EH (cell line): ENCODE measurements around the gene GNAL.
"Not testable (repeated sequence)": the region's sequence is repeated elsewhere in the genome, so short reads cannot be mapped to it uniquely, and the experiment has no call there.

Source experiments
- DNase-seq: peaks from one replicate; pipeline ENCODE4 v3.0.0-alpha.2; 2015; ENCODE audit warnings: low read depth

Gene GNAL

DNA sequence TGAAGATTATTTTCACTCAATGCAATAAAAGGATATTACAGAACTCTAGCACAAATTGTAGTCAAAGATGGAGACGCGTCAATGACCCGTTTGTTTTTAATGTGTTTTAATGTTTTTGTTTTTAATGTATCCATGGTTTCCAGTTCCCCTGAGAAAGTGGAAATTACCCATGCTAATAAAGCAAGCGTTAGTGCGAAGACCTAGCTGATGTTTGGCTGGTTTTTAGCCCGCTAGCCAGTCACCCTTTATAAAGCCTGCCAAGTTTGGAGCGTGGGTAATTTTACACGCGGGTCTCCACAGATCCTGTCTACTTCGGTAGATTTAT lies 161.7 kb downstream of the GNAL start:
- DNase-seq = no peak

DNA sequence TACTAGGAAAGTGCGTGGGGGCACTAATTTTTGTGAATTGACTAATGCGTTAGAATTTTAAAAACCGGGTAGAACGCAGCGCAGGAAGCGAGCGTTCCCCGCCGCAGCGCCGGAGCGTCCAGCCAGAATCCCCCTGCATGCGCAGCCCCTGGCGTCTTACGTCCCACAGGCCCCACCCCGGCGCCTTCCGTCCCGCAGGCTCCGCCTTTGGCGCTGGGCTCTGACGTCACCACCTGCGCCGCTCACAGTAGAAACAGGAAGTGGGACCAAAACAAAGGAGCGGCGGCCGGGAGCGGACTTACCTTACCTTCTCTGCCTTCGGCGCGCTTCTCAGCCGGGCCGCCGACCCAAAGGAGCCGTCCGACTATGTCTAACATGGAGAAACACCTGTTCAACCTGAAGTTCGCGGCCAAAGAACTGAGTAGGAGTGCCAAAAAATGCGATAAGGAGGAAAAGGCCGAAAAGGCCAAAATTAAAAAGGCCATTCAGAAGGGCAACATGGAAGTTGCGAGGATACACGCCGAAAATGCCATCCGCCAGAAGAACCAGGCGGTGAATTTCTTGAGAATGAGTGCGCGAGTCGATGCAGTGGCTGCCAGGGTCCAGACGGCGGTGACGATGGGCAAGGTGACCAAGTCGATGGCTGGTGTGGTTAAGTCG lies 162.2 kb downstream of the GNAL start, which contains the start of gene CHMP1B:
Gene CHMP1B, plus strand, starts transcription at position 268 of the 660 bp plus-strand sequence. Its CDS starts 99 bp downstream, at position 367.
- DNase-seq = peak; percentile 96

GRCh38 chr18:11851806-11852337 lies 162.8 kb downstream of the GNAL start:
- DNase-seq = peak; percentile 61

- not testable (repeated sequence) for DNase-seq
Measured at GRCh38 chr18:11854554-11854953, 165.5 kb downstream of the GNAL start.

DNA sequence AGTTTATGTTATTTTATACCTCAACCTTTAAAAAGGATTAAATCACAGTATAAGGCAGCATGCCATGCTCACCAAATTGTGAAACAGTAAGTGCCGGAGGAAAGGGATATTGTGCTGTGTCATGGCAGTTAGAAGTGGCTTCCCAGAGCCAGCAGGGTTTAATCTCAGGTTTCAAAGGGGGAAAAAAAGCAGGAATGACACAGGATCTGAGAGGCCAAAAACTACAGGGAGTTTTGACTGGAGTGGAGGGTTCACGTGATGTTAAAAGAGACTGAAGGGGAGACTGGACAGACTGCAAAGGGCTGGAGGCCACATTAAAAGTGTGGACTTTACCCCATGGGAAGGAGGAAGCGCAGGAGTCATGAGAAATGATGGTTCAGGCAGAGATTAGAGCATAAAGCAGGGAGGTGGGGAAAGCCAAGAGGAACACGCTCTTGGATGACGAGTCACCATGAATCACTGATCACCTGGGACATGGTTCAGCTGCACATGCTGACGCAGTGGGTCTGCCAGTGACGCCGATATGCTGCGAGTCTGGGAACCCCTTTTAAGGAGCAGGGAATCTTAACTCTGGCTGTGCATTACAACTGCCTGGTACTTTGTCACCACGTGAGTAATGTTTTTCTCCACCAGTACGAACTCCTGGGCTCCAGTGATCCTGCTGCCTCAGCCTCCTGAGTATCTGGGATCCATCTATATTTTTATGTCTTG lies 168.3 kb downstream of the GNAL start:
- peak; percentile 95 for DNase-seq

- no peak for DNase-seq
Measured at GRCh38 chr18:11859282-11859830, 170.3 kb downstream of the GNAL start.

DNA sequence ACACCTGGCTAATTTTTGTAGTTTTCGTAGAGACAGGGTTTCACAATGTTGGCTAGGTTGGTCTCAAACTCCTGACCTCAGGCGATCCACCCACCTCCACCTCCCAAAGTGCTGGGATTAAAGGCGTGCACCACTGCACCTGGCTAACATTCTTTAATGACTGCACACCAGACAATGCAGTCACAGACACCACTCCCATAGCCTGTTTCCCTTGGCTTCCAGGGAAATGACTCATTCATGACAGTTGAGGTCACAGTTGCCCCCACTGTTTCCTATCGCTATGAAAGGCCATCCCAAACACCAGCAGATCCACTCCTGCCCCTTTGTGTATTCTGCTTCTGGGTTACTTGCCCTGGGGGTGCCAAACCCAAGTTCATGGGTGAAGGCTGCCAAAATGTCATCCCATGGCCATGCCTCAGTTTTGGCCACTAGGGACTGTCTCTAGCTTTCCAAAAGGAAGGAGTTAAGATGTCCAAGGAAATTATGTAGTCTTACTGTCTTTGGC lies 170.9 kb downstream of the GNAL start:
- peak; percentile 80 for DNase-seq

GRCh38 chr18:11860594-11861450 lies 171.8 kb downstream of the GNAL start:
- DNase-seq = no peak

DNA sequence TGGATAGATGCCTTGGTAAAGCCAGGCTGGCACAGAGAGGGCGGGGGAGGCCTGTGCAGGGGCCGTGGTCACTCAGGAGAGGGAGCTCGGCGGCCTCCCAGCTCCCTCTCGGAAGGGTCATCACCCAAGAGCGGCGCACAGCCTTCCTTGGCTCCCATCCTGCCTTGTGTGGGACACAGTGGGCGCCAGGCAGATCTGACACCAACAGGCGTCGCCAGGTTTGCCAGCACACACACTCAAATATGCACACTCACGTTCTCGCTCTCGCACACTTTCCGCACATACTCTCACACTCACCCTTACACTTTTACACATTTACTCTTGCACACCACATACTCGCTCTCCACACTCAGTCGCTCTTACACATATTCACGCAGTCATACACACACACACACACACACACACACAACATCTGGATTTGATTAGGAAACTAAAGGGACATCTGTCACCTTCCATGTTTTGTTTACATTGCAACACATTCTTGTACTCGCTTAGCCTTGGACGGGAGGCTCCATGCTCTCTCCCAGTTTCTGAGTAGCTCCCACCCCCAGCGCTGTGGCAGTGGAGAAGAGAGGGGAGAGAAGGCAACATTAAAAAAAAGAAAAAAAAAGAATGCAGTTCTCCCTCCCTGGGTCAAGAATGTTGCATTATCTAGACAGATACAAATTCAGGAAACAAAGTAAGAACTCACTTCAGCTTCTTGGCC lies 172.7 kb downstream of the GNAL start:
- DNase-seq = peak; percentile 23

DNA sequence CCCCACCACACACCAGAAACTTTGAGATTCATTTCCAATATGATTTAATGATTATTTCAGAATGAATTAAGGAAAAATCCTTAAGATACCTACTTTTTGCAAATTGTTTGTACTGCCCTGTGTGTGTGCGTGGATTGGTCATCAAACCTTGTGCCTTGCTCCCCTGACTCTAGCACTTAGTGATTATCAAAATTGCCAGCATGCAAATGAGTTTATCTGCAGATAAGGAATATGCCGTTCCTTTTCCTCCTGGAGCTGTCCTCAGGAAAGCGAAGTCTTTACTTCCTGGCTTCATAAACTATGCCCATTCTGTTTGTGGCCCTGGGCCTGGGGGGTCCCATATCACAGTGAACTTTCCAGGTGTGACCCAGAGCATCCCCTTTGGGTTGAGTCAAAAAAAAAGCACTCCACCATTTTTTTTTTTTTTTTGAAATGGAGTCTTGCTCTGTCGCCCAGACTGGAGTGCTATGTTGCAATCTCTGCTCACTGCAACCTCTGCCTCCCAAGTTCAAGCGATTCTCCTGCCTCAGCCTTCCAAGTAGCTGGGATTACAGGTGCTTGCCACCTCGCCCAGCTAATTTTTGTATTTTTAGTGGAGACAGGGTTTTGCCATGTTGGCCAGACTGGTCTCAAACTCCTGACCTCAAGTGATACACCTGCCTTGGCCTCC lies 173.5 kb downstream of the GNAL start:
- no peak for DNase-seq

DNA sequence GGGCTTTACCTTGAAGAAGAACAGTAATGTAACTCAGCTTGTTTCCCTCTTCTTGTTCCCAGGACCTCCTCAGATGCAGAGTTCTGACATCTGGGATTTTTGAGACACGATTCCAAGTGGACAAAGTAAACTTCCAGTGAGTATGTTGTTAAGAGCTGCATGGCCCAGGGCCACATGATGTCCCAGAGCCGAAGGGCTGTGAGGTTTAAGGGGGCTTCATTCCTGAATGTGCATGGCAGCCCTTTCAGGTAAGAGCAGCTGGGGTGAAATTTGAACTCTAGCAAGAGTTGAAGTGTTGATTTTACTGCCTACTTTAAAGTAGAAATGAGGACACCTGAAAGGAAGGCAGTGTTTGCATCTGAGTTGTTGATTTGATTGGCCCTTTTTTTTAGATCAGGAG lies 175.4 kb downstream of the GNAL start:
- no peak for DNase-seq

DNA sequence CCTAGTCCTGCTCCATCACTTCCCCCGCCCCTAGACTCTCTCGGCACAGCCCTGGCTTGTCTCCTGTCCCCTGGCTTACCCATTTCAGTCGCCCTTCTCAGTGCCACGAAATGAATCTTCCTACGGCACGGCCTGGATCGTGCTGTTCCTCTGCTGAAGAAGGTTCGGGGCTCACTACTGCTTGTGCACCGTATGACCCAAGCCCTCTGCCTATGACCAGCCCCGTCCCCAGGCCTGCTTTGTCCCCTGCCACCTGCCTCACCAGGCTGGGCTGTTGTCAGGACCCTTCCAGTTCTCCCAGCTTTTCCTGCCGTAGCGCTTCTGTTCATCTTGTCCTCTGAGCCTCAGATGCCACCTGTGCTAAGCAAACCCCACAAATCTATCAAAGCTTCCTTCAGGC lies 176.0 kb downstream of the GNAL start:
- no peak for DNase-seq

GRCh38 chr18:11866329-11866728 lies 177.3 kb downstream of the GNAL start:
- DNase-seq = no peak

DNA sequence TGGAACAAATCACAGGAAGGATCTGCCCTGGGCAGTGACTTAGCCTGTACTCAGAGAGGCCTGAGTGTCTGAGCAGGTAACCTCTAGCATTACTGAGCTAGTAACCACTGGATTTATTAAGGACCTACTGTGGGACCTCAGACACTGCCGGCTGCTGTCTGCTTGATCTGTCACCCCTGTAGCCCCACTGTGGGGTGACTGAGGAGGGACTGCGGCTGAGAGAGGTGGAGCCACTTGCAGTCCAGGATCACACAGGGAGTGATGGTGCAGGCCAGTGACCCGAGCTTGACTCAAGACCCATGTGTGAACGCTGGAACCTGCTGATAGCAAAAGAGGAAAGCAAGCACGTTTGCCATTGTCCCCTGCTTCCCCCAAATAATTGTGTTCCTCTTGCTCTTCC lies 177.7 kb downstream of the GNAL start:
- DNase-seq = no peak

GRCh38 chr18:11868230-11868629 lies 179.2 kb downstream of the GNAL start:
- DNase-seq = no peak

DNA sequence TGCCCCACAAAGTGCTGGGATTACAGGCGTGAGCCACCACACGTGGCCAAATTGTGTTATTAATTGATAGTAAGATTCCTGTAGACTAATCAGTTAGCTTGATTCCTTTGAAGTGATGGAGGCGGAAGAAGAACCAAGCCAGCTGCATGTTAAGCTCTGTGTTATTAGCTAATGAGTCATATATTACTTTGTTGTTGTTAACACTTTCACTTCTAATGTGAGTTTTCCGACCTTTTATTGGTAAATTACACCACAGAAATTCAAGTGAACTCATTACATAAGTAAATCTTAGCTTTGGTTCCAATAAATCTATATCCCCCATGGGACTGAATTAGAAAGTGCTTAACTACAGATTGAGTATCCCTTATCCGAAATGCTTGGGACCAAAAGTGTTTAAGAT lies 182.4 kb downstream of the GNAL start:
- DNase-seq = no peak

- DNase-seq = peak; percentile 43
Measured at GRCh38 chr18:11872479-11873136, 183.5 kb downstream of the GNAL start.

DNA sequence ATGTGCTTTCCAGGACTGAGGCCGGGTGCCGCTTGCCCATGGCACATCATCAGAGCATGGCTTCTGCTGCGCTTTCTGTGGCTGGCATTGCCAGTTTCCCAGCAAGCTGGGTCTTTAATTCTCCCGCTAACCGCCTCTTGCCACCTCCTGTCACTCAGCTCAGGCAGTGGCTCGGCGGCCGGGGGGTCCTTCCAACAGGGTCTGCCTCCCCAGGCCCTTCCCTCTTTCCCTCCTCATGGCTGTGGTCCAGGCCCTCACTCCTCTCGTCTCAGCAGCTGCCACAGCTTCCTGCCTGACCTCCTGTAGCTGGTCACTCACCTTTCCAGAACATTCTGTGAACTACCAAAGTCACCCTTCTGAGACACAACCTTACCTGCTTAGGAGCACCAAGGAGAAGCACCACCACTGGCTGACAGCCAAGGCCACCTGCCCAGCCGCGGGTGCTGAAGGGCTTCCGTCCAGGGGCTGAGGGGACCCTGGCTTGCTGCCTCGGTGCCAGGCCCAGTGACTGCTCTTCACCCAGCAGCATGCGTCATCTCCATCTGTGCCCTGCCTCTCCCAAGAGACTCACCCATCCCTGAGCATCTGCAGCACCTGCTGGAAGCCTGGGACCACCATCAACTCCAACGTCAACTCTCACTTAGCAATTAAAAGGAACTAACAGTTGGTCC lies 184.7 kb downstream of the GNAL start:
- DNase-seq = no peak

DNA sequence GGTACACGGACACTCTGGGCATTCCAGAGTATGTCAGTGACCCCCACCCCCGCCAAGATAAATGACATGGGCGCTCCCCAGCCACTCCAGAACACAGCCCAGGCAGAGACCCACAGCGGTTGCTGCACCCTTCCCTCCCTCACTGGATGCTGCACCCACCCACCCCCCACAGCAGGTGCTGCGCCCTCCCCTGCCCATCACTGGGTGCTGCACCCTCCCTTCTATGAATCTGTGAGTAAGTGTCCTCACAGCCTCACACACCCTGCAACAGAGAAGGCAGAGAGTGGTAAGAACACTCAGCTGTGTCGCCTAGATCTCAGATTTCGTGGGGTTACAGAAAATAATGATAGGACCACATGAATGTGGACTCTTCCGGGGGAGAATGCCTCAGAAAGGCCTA lies 185.6 kb downstream of the GNAL start:
- DNase-seq = no peak
